Measurements from ENCODE around the gene ARHGAP23.

GRCh38 chr17:38460082-38460715, 31.9 kb downstream of the ARHGAP23 start:
- TF ChIP-seq CTCF (IDR thresholded peaks at IDR 0.05; ENCODE audit: low read length) (no peak), EZH2 (IDR thresholded peaks at IDR 0.05; ENCODE audit: borderline replicate concordance, low read length) (no peak)

All from OCI-LY1 (cell line).